Ishikawa (cell line): ENCODE results near the gene IL9R.

ENCODE experiments used
- CEBPB ChIP-seq: IDR thresholded peaks from 2 replicates; pipeline ENCODE4 v1.6.1; 2012
- CREB1 ChIP-seq: IDR thresholded peaks from 2 replicates; pipeline ENCODE4 v1.6.1; 2012; ENCODE audit warnings: low read depth
- EGR1 ChIP-seq: IDR thresholded peaks from 2 replicates; pipeline ENCODE4 v1.6.1; 2012
- EP300 ChIP-seq: IDR thresholded peaks from 2 replicates; pipeline ENCODE4 v1.6.1; 2012; ENCODE audit warnings: borderline replicate concordance
- FOXM1 ChIP-seq: IDR thresholded peaks from 2 replicates; pipeline ENCODE4 v1.6.1; 2012; ENCODE audit warnings: low read depth, borderline replicate concordance
- NFIC ChIP-seq: IDR thresholded peaks from 2 replicates; pipeline ENCODE4 v1.6.1; 2012
- RAD21 ChIP-seq: IDR thresholded peaks from 2 replicates; pipeline ENCODE4 v1.6.1; 2012; ENCODE audit warnings: low read depth
- TAF1 ChIP-seq: IDR thresholded peaks from 2 replicates; pipeline ENCODE4 v1.6.1; 2012; ENCODE audit warnings: low read depth, mild to moderate bottlenecking
- TCF12 ChIP-seq: IDR thresholded peaks from 2 replicates; pipeline ENCODE4 v1.6.1; 2012; ENCODE audit warnings: low read depth
- TEAD4 ChIP-seq: IDR thresholded peaks from 2 replicates; pipeline ENCODE4 v1.6.1; 2012
- YY1 ChIP-seq: IDR thresholded peaks from 2 replicates; pipeline ENCODE4 v1.6.1; 2012; ENCODE audit warnings: low read depth
- ZBTB7A ChIP-seq: IDR thresholded peaks from 2 replicates; pipeline ENCODE4 v1.6.1; 2012; ENCODE audit warnings: low read depth
- TF ChIP-seq, protein P1 (sequence below): IDR thresholded peaks from 2 replicates; pipeline ENCODE4 v1.6.1; 2012
- TF ChIP-seq, protein P2 (sequence below): IDR thresholded peaks from 2 replicates; pipeline ENCODE4 v1.6.1; 2012
- TF ChIP-seq, protein P3 (sequence below): IDR thresholded peaks from 2 replicates; pipeline ENCODE4 v1.6.1; 2012; ENCODE audit warnings: low read depth, mild to moderate bottlenecking

The IL9R gene, protein sequence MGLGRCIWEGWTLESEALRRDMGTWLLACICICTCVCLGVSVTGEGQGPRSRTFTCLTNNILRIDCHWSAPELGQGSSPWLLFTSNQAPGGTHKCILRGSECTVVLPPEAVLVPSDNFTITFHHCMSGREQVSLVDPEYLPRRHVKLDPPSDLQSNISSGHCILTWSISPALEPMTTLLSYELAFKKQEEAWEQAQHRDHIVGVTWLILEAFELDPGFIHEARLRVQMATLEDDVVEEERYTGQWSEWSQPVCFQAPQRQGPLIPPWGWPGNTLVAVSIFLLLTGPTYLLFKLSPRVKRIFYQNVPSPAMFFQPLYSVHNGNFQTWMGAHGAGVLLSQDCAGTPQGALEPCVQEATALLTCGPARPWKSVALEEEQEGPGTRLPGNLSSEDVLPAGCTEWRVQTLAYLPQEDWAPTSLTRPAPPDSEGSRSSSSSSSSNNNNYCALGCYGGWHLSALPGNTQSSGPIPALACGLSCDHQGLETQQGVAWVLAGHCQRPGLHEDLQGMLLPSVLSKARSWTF

DNA sequence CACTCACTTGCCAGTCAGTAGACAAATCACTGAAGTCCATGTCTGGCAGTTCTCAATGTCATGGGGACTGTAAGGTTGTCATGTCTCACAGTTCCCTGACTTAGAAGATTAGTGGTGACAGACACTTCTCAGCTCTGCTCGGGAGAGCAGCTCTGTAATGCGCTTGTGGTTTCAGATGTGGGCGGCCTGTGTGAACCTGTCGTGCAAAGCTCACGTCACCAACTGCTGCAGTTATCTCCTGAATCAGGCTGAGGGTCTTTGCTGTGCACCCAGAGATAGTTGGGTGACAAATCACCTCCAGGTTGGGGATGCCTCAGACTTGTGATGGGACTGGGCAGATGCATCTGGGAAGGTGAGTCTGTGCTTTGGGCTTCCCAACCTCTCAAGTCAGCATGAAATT is at the start of gene IL9R:
Gene IL9R, plus strand, starts transcription at position 261 of the 400 bp plus-strand sequence. Its CDS starts 64 bp downstream, at position 325.
- TF ChIP-seq CREB1 (no peak), YY1 (no peak)

DNA sequence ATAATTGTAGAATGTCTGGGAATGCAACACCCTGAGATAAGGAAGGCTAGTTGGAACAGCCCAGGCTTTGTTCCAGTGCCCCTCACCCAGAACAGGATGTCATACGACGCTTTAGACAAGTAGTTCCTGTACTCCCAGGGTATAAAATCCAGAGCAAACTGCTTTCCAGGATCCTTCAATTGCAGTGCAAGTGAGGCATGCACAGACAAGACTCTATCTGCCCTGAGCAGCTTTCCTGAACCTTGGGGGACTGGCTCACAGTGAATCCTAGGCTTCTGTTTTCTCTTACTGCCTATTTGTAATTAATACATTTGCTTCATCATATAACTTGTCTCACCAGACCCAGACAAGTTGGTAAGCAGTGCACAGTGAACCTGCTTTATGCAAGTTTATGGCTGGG is 48.4 kb upstream of the IL9R start:
- no peak for TF ChIP-seq RAD21
- TF ChIP-seq, protein P1, sequence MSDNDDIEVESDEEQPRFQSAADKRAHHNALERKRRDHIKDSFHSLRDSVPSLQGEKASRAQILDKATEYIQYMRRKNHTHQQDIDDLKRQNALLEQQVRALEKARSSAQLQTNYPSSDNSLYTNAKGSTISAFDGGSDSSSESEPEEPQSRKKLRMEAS = no peak
- no peak for TF ChIP-seq ZBTB7A
- no peak for TF ChIP-seq TEAD4
- TF ChIP-seq, protein P2, sequence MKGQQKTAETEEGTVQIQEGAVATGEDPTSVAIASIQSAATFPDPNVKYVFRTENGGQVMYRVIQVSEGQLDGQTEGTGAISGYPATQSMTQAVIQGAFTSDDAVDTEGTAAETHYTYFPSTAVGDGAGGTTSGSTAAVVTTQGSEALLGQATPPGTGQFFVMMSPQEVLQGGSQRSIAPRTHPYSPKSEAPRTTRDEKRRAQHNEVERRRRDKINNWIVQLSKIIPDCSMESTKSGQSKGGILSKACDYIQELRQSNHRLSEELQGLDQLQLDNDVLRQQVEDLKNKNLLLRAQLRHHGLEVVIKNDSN = no peak
- no peak for TF ChIP-seq YY1
- TF ChIP-seq, protein P3, sequence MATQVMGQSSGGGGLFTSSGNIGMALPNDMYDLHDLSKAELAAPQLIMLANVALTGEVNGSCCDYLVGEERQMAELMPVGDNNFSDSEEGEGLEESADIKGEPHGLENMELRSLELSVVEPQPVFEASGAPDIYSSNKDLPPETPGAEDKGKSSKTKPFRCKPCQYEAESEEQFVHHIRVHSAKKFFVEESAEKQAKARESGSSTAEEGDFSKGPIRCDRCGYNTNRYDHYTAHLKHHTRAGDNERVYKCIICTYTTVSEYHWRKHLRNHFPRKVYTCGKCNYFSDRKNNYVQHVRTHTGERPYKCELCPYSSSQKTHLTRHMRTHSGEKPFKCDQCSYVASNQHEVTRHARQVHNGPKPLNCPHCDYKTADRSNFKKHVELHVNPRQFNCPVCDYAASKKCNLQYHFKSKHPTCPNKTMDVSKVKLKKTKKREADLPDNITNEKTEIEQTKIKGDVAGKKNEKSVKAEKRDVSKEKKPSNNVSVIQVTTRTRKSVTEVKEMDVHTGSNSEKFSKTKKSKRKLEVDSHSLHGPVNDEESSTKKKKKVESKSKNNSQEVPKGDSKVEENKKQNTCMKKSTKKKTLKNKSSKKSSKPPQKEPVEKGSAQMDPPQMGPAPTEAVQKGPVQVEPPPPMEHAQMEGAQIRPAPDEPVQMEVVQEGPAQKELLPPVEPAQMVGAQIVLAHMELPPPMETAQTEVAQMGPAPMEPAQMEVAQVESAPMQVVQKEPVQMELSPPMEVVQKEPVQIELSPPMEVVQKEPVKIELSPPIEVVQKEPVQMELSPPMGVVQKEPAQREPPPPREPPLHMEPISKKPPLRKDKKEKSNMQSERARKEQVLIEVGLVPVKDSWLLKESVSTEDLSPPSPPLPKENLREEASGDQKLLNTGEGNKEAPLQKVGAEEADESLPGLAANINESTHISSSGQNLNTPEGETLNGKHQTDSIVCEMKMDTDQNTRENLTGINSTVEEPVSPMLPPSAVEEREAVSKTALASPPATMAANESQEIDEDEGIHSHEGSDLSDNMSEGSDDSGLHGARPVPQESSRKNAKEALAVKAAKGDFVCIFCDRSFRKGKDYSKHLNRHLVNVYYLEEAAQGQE = no peak
- TF ChIP-seq FOXM1 = no peak
- no peak for TF ChIP-seq TAF1
- no peak for TF ChIP-seq TCF12
- no peak for TF ChIP-seq EGR1
- no peak for TF ChIP-seq NFIC
- no peak for TF ChIP-seq CEBPB
- TF ChIP-seq EP300 = no peak
- TF ChIP-seq CREB1 = no peak

DNA sequence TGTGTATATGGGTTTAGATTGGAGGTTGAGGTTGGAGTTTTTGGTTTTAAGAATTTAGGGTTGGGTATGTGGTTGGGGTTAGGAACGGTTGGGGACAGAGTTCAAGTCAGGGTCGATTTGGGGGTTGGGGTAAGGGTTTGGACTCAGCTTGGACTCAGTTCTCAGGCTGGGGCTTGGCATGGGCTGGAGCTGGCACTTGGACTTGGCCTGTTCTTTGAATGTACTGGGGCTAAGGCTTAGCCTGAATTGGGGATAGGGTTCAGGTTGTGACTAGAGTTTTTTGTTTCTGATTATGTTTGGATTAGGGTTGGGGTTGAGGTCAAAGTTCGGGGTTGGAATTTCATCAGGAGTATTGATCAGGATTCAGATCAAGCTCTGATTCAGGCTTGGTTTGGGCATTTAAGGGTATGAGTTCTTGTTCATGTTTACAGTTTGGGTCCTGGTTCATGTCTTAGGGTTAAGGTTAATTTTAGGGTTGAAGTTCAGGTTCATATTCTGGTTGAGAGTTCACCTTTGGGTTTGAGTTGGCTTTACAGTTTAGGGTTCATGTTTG is 46.2 kb upstream of the IL9R start:
- TF ChIP-seq CREB1 = no peak
- no peak for TF ChIP-seq ZBTB7A
- no peak for TF ChIP-seq EP300
- TF ChIP-seq NFIC = no peak
- TF ChIP-seq, protein P1 = no peak
- TF ChIP-seq, protein P2 = no peak
- TF ChIP-seq EGR1 = no peak

DNA sequence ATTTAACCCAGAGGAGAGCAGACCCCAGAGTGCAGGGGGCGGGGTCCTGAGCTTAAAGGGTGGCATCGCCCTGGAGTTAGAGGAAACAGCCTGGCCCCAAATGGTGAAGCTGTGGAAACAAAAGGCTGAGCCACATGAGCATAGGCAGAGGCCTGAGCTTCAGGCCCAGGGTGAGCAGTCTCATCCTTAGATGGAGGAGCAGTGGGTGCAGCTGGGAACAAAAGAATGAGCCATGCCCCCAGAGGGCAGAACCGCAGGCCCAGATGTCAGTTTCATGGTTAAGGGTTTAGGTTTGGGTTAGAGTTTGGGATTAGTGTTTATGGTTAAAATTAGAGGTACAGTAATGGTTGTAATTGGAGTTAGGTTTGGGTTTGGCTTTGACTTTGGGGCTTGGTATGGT is 44.4 kb upstream of the IL9R start:
- no peak for TF ChIP-seq EGR1

DNA sequence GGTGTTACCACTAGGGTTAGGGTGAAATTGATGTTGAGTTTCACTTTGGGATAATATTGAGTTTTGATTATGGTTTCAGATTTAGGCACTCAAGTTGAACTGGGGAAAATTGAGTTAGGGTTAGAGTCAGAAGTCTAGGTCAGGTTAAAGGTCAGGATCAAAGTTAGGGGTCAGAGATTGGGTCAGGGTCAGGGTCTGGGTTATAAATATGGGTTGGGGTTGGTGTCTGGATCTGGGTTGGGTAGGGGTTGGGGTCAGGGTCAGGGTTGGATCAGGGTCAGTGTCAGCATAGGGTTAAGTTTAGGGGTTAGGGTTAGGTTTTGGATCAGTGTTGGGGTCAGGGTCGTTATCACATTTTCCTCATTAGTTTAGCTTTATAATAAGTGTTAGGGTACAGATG is 42.7 kb upstream of the IL9R start:
- TF ChIP-seq FOXM1 (no peak), EGR1 (no peak), TCF12 (no peak), CEBPB (no peak)
- TF ChIP-seq, protein P3 = no peak

DNA sequence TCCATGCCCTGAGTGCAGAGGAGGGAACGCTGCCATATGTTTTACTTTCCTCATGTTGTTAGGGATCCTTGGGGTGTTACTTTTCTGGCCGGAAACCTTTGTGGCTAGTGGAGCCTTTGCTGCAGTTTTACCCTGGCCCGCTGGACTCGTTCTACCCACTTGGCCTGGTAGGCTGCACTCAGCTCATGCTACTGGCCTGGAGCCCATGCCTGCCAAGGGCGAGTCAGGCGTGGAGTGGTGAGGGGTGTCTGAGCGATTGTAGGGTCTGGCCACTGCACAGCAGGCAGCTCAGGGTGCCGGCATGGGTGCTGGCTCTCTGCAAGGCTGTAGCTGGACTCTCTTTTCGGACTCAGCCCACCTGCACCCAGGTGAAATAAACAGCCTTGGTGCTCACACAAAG is 41.4 kb upstream of the IL9R start:
- TF ChIP-seq TEAD4 (no peak), TCF12 (no peak), NFIC (no peak)

DNA sequence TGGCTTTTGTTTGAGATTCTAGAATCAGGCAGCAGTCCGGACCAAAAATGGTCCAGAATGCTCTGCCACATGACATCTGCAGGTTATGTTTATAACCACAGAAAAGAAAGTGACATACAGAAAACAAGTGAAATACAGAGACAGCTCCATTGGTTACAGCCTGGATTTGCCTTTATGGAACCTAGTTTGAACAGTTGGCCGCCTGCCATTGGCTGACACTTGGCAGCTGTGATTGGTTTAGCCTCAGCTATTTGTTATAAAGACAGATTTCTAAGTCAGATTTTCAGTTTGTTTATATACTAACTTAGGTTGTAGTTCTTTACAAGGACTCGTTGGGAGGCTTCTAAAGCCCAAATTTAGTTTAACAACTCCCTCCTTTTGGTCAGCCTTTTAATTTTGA is 40.8 kb upstream of the IL9R start:
- no peak for TF ChIP-seq EP300
